HG03103 (cell line): ENCODE results near the gene FHIP1B.
"Not testable (repeated sequence)": the region's sequence is repeated elsewhere in the genome, so short reads cannot be mapped to it uniquely, and the experiment has no call there.

Experiments
- ATAC-seq: cut with Tn5 transposase; IDR thresholded peaks from one replicate; pipeline ENCODE4 v1.9.1; 2021; ENCODE audit warnings: low read depth; ENCODE audit not compliant: unreplicated experiment

The FHIP1B gene

GRCh38 chr11:6234387-6235107, at the start of gene FHIP1B:
Gene FHIP1B (minus strand): TSS chr11:6234636. CDS start chr11:6224516, 10,120 bp downstream.
- peak; percentile 90 for ATAC-seq

DNA sequence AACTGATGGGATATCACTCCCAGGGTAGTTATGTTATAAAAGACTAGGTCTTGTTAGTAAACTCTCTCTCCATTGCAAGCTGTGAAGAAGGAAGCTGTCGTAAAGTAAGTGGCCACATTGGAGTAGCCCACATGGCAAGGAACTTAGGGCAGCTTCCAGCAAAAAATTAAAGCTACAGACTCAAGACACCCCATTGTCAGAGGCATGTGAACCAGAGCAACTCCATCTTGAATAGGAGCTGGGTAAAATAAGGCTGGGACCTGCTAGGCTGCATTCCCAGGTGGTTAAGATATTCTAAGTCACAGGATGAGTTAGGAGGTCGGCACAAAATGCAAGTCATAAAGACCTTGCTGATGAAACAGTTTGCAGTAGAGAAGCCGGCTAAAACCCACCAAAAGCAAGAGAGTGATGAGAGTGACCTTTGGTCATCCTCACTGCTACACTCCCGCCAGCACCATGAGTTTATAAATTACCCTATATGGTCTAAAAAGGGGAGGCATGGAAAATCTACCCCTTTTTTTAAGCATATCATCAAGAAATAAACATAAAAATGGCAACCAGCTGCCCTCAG, 49.1 kb upstream of the FHIP1B start:
- no peak for ATAC-seq

DNA sequence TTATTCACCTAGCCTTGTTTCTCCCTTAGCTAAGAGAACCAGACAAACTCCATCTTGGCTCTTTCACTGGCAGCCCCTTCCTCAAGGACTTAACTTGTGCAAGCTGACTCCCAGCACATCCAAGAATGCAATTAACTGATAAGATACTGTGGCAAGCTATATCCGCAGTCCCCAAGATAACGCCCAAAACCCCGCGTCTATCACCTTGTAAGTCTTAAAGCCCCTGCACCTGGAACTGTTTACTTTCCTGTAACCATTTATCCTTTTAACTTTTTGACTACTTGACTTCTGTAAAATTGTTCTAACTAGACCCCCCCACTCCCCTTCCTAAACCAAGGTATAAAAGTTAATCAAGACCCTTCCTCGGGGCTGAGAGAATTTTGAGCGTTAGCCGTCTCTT, 46.4 kb upstream of the FHIP1B start:
- ATAC-seq = not testable (repeated sequence)

DNA sequence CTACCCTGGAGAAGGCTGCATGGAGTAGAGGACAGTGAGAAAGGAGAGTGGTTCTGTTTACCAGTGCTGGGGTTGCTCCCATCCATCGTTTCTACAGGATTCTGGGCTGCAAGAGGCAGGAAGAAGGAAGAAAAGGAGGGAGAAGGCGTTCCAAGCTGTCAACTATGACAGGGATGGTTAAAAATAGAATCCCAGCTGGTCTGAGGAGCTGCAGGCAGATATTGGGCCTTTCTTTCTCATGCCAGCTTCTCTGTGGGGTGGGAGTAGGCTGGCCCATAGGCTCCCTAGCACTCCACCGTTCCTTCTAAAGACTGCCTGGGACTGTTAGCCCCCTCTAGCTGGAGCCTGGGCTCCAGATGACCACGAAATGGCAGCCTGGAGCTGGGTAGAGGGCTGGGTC, 38.8 kb upstream of the FHIP1B start:
- no peak for ATAC-seq

DNA sequence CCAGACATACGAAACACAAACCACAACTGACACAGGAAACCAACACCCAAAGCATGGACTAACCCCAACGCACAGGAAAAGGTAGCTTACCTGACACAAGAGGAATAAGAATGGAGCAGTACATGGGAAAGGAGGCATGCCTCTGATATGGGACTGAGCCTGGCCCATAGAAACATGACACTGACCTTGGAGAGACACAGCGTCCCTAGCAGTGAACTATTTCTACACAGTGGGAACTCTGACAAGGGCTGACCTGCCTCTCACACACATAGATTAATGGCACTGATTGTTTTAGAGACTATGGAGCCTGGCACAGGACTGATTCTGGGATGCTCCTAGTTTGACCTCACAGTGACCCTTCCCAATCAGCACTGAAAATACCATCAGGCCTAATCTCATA, 37.2 kb upstream of the FHIP1B start:
- no peak for ATAC-seq

- ATAC-seq = no peak
These were observed 36.3 kb upstream of the FHIP1B start for GRCh38 chr11:6270584-6271246.

DNA sequence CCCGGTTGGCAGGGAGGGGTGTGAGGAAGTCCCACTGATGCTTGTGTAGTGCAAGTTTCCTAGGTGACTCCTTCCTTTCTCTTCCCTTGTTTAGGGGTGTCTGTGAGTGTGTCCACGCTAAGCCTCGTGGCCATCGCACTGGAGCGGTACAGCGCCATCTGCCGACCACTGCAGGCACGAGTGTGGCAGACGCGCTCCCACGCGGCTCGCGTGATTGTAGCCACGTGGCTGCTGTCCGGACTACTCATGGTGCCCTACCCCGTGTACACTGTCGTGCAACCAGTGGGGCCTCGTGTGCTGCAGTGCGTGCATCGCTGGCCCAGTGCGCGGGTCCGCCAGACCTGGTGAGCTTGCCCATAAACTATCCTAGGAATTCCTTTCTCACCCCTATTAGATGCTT, 35.6 kb upstream of the FHIP1B start:
- ATAC-seq = no peak

- no peak for ATAC-seq
These were observed 34.4 kb upstream of the FHIP1B start for GRCh38 chr11:6268820-6269219.

GRCh38 chr11:6263662-6264061, 29.2 kb upstream of the FHIP1B start:
- no peak for ATAC-seq

- no peak for ATAC-seq
These were observed 25.8 kb upstream of the FHIP1B start for GRCh38 chr11:6260207-6260726.

DNA sequence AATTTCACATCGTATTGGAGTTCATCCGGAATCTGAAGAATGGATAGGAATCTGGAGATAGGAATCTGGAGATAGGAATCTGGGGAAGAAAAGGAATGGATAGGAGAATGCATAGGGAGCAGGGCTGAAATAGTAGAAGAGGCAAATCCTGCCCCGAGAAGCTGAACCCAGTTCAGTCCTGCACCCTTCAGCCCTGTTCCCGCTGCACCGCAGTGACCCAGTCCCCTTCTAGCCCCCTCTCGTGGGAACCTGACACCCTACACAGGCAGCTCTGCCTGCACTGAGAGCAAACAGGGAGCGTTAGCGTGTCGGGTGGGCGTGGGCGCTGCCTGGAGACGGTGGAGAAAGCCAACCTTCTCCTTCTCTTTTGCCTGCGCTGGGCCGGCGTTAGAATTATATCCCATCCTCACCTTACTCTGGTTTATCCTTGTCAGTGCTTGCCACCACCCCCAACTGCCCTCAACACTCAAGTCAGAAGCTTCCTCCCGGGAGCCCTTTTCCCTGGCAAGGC, 24.2 kb upstream of the FHIP1B start:
- ATAC-seq = no peak

GRCh38 chr11:6258141-6258540, 23.7 kb upstream of the FHIP1B start:
- ATAC-seq = no peak

DNA sequence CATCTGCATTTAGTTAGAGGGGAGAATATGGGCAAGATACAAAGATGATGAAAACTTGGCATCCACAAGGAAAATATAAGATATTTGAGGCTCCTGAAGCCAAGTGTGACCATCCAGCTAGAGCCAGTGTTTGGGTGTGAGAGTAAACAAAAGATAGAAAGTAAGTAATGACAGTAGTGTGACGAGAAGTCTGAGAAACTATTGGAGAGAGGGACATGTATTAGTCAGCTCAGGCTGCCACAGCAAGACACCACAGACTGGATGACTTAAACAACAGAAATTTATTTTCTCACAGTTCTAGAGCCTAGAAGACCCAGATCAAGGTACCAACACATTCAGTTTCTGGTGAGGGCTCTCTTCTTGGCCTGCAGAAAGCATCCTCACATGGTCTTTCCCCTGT, 18.8 kb upstream of the FHIP1B start:
- no peak for ATAC-seq

DNA sequence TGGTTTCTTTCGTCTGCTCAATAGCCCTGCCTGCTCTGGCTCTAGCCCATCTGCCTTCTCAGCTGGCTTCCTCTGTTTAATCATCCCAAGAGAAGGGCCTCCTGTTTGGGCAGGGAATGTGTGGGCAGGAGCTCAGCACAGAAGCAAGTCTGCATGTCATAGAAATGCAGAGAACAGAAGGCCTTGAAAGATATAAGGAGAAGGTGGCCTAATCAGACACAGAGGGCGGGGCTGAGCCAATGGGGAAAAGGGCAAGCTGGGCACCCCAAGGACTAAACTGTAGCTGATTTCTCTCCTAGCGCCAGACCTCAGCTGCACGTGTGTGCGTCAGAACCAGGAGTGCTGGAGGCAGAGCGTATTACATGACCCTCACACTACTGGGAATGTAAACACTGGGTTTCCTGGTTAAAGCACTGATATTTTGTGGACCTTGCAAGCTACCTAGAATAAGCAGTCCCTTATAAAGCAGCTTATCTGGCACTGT, 17.6 kb upstream of the FHIP1B start:
- no peak for ATAC-seq

- peak; percentile 80 for ATAC-seq
These were observed 16.8 kb upstream of the FHIP1B start for GRCh38 chr11:6251120-6251733.

DNA sequence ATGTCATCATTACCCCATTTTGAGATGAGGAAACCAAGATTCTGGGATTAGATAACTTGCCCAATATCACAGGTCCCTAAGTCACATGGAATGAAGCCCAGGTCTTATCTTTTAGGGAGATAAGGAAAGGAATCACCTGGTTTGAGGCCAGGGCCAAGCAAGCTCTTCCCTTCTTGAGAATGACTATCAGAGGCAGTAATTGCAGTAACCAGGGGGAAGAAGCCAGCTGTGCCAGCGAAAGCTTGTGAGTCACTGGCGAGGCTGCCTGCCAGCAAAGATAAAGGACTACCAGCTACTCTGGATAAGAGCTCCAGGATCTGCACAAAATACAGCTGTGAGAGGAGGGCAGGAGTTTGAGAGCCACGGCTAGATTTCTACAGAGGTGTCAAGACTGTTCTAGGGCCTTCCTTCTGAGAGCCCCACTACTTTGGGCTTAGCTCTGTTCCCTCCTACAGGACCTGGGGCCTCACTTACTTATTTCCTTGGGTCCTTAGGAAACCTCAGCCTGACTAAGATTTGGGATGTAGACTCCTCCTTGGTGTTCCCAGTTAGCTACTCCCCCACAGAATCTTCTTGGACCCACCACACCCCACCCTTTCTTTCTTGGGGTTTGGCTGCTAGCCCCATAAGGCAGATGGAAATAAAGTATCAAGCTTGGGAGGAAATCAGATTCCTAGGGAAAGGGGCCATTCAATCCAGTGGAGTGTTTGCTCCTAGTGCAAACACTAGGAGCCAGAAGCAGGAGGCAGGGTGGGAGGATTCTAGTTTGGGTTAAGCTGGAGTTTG, 15.5 kb upstream of the FHIP1B start:
- ATAC-seq = no peak

DNA sequence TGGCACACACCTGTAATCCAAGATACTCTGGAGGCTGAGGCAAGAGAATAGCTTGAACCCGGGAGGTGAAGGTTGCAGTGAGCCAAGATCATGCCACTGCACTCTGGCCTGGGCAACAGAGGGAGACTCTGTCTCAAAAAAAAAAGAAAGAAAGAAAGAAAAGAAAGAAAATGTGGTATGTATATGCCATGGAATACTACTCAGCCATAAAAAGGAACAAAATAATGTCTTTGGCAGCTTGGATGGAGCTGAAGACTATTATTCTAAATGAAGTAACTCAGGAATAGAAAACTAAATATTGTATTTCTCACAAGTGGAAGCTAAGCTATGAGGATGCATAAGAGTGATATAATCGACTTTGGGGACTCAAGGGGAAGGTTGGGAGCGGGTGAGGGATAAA, 14.5 kb upstream of the FHIP1B start:
- not testable (repeated sequence) for ATAC-seq

- ATAC-seq = no peak
These were observed 13.8 kb upstream of the FHIP1B start for GRCh38 chr11:6248248-6248647.

DNA sequence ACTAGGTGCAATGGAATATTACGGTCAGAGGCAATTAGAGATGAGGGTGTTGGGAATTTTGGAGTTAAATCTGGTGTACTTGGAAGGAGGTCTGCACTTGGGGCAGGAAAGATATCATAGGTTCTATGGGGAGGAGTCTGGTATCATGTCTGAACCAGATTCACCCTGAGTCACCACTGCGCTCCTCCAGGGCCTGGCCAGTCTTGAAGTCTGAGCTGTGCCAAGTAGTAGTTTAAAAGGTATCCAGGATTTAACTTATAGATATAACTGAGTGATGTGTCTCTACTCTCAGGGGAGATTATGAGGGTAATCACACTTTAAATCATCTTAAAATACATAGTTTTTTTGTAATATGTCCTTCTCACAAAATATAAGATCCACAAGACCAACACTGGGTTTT, 11.1 kb upstream of the FHIP1B start:
- ATAC-seq = no peak

DNA sequence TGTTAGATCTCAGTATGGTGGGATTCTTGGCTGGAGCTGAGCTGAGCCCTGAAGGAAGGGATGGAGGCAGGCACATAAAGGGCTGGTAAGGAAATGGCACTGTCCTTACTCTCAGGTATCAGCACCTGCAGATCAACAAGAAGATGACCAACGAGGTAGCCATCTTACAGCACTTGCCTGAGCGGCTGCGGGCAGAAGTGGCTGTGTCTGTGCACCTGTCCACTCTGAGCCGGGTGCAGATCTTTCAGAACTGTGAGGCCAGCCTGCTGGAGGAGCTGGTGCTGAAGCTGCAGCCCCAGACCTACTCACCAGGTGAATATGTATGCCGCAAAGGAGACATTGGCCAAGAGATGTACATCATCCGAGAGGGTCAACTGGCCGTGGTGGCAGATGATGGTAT, 6.9 kb upstream of the FHIP1B start:
- ATAC-seq = no peak
